SK-N-SH (cell line): ENCODE measurements around the gene GNAS-AS1. TPM values are rescaled to one million over a fixed set of nuclear protein-coding genes. Genes with fewer than 3 reads are reported as not detected.
A peak's percentile ranks its signal among the peaks of the same experiment; 100 is the strongest.

Source experiments
- CTCF ChIA-PET: fragments of 300-600, 350-600 bp; formaldehyde crosslinking; extraction: SDS; loops from one replicate; lab custom pipeline; 2021; lab: Yijun Ruan, JAX
- POLR2A ChIA-PET: fragments of 350-600 bp; sonication (Branson Sonifier 250); formaldehyde crosslinking; extraction: SDS; loops from one replicate; lab custom pipeline; 2020; ENCODE audit warnings: antibody characterized with exemption, inconsistent platforms; lab: Yijun Ruan, JAX
- DNase-seq: peaks from one replicate; pipeline ENCODE4 v3.0.0; 2012
- H2AFZ ChIP-seq: fragments of 200-600 bp; sonication (generic); 2 replicates; pipeline ENCODE4 v1.8.1; 2016; ENCODE audit warnings: antibody characterized with exemption, mild to moderate bottlenecking, low read depth
- H3F3A ChIP-seq: fragments of 200-600 bp; sonication (generic); replicated peaks from 2 replicates; pipeline ENCODE3; 2016; ENCODE audit warnings: antibody characterized with exemption, mild to moderate bottlenecking; ENCODE audit not compliant: insufficient read depth
- H3K27ac ChIP-seq, 2 experiments: fragments of 200-500 bp in 1 of 2; fragments of 200-600 bp in 1 of 2; sonication (Bioruptor generic) in 1 of 2; sonication (generic), shearing (Covaris generic) in 1 of 2; 2 replicates each; pipeline versions ENCODE4 v1.5.1 to v1.6.1; 2014 to 2016; ENCODE audit warnings: low read depth in 2 of 2, inconsistent platforms in 1 of 2, low read length in 1 of 2, mild to moderate bottlenecking in 1 of 2, mixed read lengths in 1 of 2
- H3K27me3 ChIP-seq: fragments of 200-600 bp; sonication (generic), shearing (Covaris generic); 2 replicates; pipeline ENCODE4 v1.6.1; 2016; ENCODE audit warnings: mixed run types; ENCODE audit not compliant: insufficient read depth
- H3K36me3 ChIP-seq, 2 experiments: fragments of 200-500 bp in 1 of 2; fragments of 200-600 bp in 1 of 2; sonication (Bioruptor generic) in 1 of 2; sonication (generic) in 1 of 2; replicated peaks in 1 of 2; 2 replicates each; pipeline versions ENCODE3 to v1.5.1; 2014 to 2016; ENCODE audit warnings: low read length in 1 of 2, mild to moderate bottlenecking in 1 of 2; ENCODE audit not compliant: insufficient read depth in 2 of 2, control insufficient read depth in 1 of 2
- H3K4me1 ChIP-seq, 2 experiments: fragments of 200-500 bp in 1 of 2; fragments of 200-600 bp in 1 of 2; sonication (Bioruptor generic) in 1 of 2; sonication (generic), shearing (Covaris generic) in 1 of 2; 2 replicates each; pipeline versions ENCODE4 v1.5.1 to v1.6.1; 2014 to 2016; ENCODE audit warnings: low read depth in 1 of 2, low read length in 1 of 2, mixed run types in 1 of 2; ENCODE audit not compliant: insufficient read depth in 2 of 2, control insufficient read depth in 1 of 2
- H3K4me2 ChIP-seq: fragments of 200-600 bp; sonication (generic), shearing (Covaris generic); 2 replicates; pipeline ENCODE4 v1.6.1; 2017; ENCODE audit warnings: mixed run types
- H3K4me3 ChIP-seq, 2 experiments: fragments of 200-500 bp in 1 of 2; fragments of 200-600 bp in 1 of 2; sonication (Bioruptor generic) in 1 of 2; sonication (generic), shearing (Covaris generic) in 1 of 2; 2 replicates each; pipeline versions ENCODE4 v1.5.1 to v1.8.1; 2014 to 2016; ENCODE audit warnings: low read depth in 2 of 2, inconsistent platforms in 1 of 2, low read length in 1 of 2, mild to moderate bottlenecking in 1 of 2, mixed read lengths in 1 of 2, moderate library complexity in 1 of 2
- H3K79me2 ChIP-seq: fragments of 200-600 bp; sonication (generic); 2 replicates; pipeline ENCODE4 v1.8.1; 2017; ENCODE audit warnings: mild to moderate bottlenecking; ENCODE audit not compliant: insufficient read depth
- H3K9ac ChIP-seq: fragments of 200-600 bp; sonication (generic); 2 replicates; pipeline ENCODE4 v1.6.1; 2017; ENCODE audit warnings: mixed run types
- H3K9me2 ChIP-seq: fragments of 200-600 bp; sonication (generic); 2 replicates; pipeline ENCODE4 v1.6.1; 2017; ENCODE audit warnings: mixed run types
- H3K9me3 ChIP-seq: fragments of 200-600 bp; sonication (generic); 2 replicates; pipeline ENCODE4 v1.6.1; 2017; ENCODE audit warnings: mixed run types, mild to moderate bottlenecking, moderate library complexity
- H4K20me1 ChIP-seq: fragments of 200-600 bp; sonication (generic); 2 replicates; pipeline ENCODE4 v1.6.1; 2017; ENCODE audit warnings: mild to moderate bottlenecking, mixed run types; ENCODE audit not compliant: insufficient read depth
- FOXJ3 ChIP-seq: sonication (generic); formaldehyde crosslinking; IDR thresholded peaks from 2 replicates; pipeline ENCODE4 v1.5.1; 2020; ENCODE audit warnings: mild to moderate bottlenecking, missing genetic modification reagents
- GATA2 ChIP-seq: sonication (generic); formaldehyde crosslinking; IDR thresholded peaks from 2 replicates; pipeline ENCODE4 v1.5.0; 2020; ENCODE audit warnings: mild to moderate bottlenecking, missing genetic modification reagents
- MXI1 ChIP-seq: IDR thresholded peaks from 2 replicates; pipeline ENCODE4 v1.6.1; 2012; ENCODE audit warnings: mild to moderate bottlenecking, low read depth, low read length, improper control_type of control experiment
- RCOR1 ChIP-seq: fragments of 150-350 bp; IDR thresholded peaks from 2 replicates; pipeline ENCODE4 v1.6.1; 2017; ENCODE audit warnings: antibody characterized with exemption, low read length
- REST ChIP-seq: IDR thresholded peaks from 2 replicates; pipeline ENCODE4 v1.6.1; 2012; ENCODE audit warnings: mild to moderate bottlenecking, low read depth, low read length, moderate library complexity
- RFX5 ChIP-seq: IDR thresholded peaks from 2 replicates; pipeline ENCODE4 v1.6.1; 2012; ENCODE audit warnings: mild to moderate bottlenecking, improper control_type of control experiment, low read length
- RXRA ChIP-seq: IDR thresholded peaks from 2 replicates; pipeline ENCODE4 v1.4.0; 2012; ENCODE audit warnings: low read depth, mild to moderate bottlenecking, borderline replicate concordance
- SMC3 ChIP-seq: IDR thresholded peaks from 2 replicates; pipeline ENCODE4 v1.6.1; 2012; ENCODE audit warnings: low read depth, low read length, improper control_type of control experiment
- TAF1 ChIP-seq: IDR thresholded peaks from 2 replicates; pipeline ENCODE4 v1.6.1; 2012; ENCODE audit warnings: low read depth, mild to moderate bottlenecking, low read length, moderate library complexity, borderline replicate concordance
- TCF12 ChIP-seq: IDR thresholded peaks from 2 replicates; pipeline ENCODE4 v1.4.0; 2012
- TEAD4 ChIP-seq: IDR thresholded peaks from 2 replicates; pipeline ENCODE4 v1.4.0; 2012; ENCODE audit warnings: mild to moderate bottlenecking, borderline replicate concordance; ENCODE audit not compliant: insufficient read depth
- USF1 ChIP-seq: IDR thresholded peaks from 2 replicates; pipeline ENCODE4 v1.4.0; 2012; ENCODE audit warnings: low read depth, borderline replicate concordance
- WGBS: methylation state at CpG from one replicate; pipeline ENCODE4 v1.1.6; 2017; ENCODE audit warnings: low lambda C conversion rate; 5-methylcytosine and 5-hydroxymethylcytosine counted together
- polyA plus RNA-seq, 3 experiments: library from polyadenylated mRNA; depleted of rRNA; stranded (reverse); fragments of >200 nt; gene quantifications; 2 replicates each; pipeline ENCODE4 v1.2.3, GENCODE V29; 2012

The GNAS-AS1 gene
- polyA plus RNA-seq, 1 of the 3 experiments (the other 2 are of a cell fraction), result 1.5 TPM

- POLR2A ChIA-PET, result no interaction called here
- no peak for DNase-seq
- TF ChIP-seq TCF12, result no peak
- TF ChIP-seq FOXJ3 (CRISPR knock-in tag), result no peak
- TF ChIP-seq GATA2 (CRISPR knock-in tag), result no peak
- TF ChIP-seq TAF1, result no peak
- TF ChIP-seq USF1, result no peak
- TF ChIP-seq RCOR1, result no peak
- TF ChIP-seq TEAD4, result no peak
- no peak for TF ChIP-seq RXRA
- TF ChIP-seq SMC3, result no peak
- no peak for TF ChIP-seq RFX5
- Histone ChIP-seq H3K9ac (no peak overlapping the region), H3K79me2 (peaks cover 98% of the 10 kb centered on the region), H3K27ac (peak overlapping the region in 1 of 2 experiments; percentile 22; a peak in 1 of 4 replicates), H4K20me1 (peaks cover 91% of the 10 kb centered on the region), H3K4me2 (peak overlapping the region; percentile 70; the same call in 1 of the 2 replicates), H3K4me3 (no peak overlapping the region), H3K9me2 (no peaks in the 10 kb centered on the region), H3K9me3 (no peaks in the 10 kb centered on the region), H3K36me3 (peaks cover 59% of the 10 kb centered on the region in 2 experiments), H3K27me3 (no peaks in the 10 kb centered on the region), H2AFZ (no peak overlapping the region), H3F3A (peaks cover 35% of the 10 kb centered on the region), H3K4me1 (peaks cover 38 to 48% of the 10 kb centered on the region in 2 experiments; a peak in 3 of 4 replicates)
- 80% methylated on average over 3 of the region's 3 CpGs for WGBS
- CTCF ChIA-PET, result interaction anchor here (0.6 to 3.4 kb wide), 3 partner anchors 326 to 667 kb away, joined by 3 to 10 read pairs (median 3); no protein-coding TSS in a partner anchor
These were observed 46.1 kb upstream of the GNAS-AS1 start for GRCh38 chr20:58896820-58897219.

GRCh38 chr20:58895448-58896180 lies 44.9 kb upstream of the GNAS-AS1 start:
- DNase-seq, result no peak
- H3K27me3 ChIP-seq, result no peaks in the 10 kb centered on the region
- H3K9me2 ChIP-seq, result no peaks in the 10 kb centered on the region
- no peaks in the 10 kb centered on the region for H3K9me3 ChIP-seq
- ChIA-PET CTCF (no interaction called here), POLR2A (no interaction called here)
- peaks cover 87% of the 10 kb centered on the region for H3K79me2 ChIP-seq
- H3K4me1 ChIP-seq, result peaks cover 38 to 44% of the 10 kb centered on the region in 2 experiments; a peak in 3 of 4 replicates
- peak overlapping the region; percentile 69 to 77; a peak in 3 of 4 replicates for H3K4me3 ChIP-seq
- H3K9ac ChIP-seq, result peak overlapping the region; percentile 97; the same call in 1 of the 2 replicates
- H3K27ac ChIP-seq, result peak overlapping the region; percentile 92 to 97; a peak in 3 of 4 replicates
- peaks cover 53% of the 10 kb centered on the region in 2 experiments for H3K36me3 ChIP-seq
- peaks cover 32% of the 10 kb centered on the region for H3F3A ChIP-seq
- no peak overlapping the region; the same call in 1 of the 2 replicates for H2AFZ ChIP-seq
- H3K4me2 ChIP-seq, result peak overlapping the region; percentile 70
- H4K20me1 ChIP-seq, result peaks cover 79% of the 10 kb centered on the region
- peak; percentile 40; the same call in 1 of the 2 replicates for TF ChIP-seq MXI1
- TF ChIP-seq REST, result no peak
- TF ChIP-seq, all 33 proteins: peak for 1
- 73% methylated on average over 8 of the region's 13 CpGs for WGBS
